Endothelial cell of umbilical vein (primary cell): Measurements from ENCODE around the gene CNTN5. TPM values are rescaled to one million over a fixed set of nuclear protein-coding genes. Genes with fewer than 3 reads are reported as not detected.

Experiments used
- BruUV-seq: library from RNA; stranded (reverse); fragments of 400-500 nt; replicated peaks from 2 replicates; lab custom pipeline; 2021; lab: Mats Ljungman, UMichigan
- CTCF ChIA-PET: fragments of 300-600, 350-600 bp; sonication (Branson Sonifier 250); formaldehyde crosslinking; loops from one replicate; lab custom pipeline; 2021; ENCODE audit warnings: antibody characterized with exemption, inconsistent platforms; lab: Charles Lee
- POLR2A ChIA-PET: fragments of 300-600, 350-600 bp; sonication (Branson Sonifier 250); formaldehyde crosslinking; loops from one replicate; lab custom pipeline; 2021; ENCODE audit warnings: antibody characterized with exemption, inconsistent platforms; lab: Charles Lee
- DNase-seq: peaks from one replicate; pipeline ENCODE4 v3.0.0-alpha.2; 2011; ENCODE audit warnings: low read depth, low spot score
- FAIRE-seq: peaks from 2 replicates; lab custom pipeline; 2011; peaks lifted over from hg19 to GRCh38; lab: Jason Lieb, UNC
- H2AFZ ChIP-seq: 2 replicates; pipeline ENCODE4 v1.6.0; 2012; ENCODE audit warnings: low read depth, low read length, control low read depth, inconsistent platforms
- H3K27ac ChIP-seq: 2 replicates; pipeline ENCODE4 v1.5.1; 2011; ENCODE audit warnings: low read depth, mild to moderate bottlenecking, control low read depth, low read length, moderate library complexity; ENCODE audit not compliant: insufficient read depth
- H3K27me3 ChIP-seq, 2 experiments: 2 replicates each; pipeline versions ENCODE4 v1.6.0 to v1.6.1; 2011; ENCODE audit warnings: low read length in 2 of 2, mixed read lengths in 1 of 2; ENCODE audit not compliant: control insufficient read depth in 2 of 2, insufficient read depth in 2 of 2
- H3K36me3 ChIP-seq, 2 experiments: 2 replicates in 1 of 2; 3 replicates in 1 of 2; pipeline ENCODE4 v1.5.1; 2011; ENCODE audit warnings: low read length in 2 of 2, mild to moderate bottlenecking in 1 of 2, moderate library complexity in 1 of 2; ENCODE audit not compliant: control insufficient read depth in 2 of 2, insufficient read depth in 2 of 2; ENCODE audit errors: extremely low read depth in 1 of 2
- H3K4me1 ChIP-seq: 3 replicates; pipeline ENCODE4 v1.5.1; 2011; ENCODE audit warnings: mild to moderate bottlenecking, low read length; ENCODE audit not compliant: control insufficient read depth, insufficient read depth; ENCODE audit errors: extremely low read depth
- H3K4me2 ChIP-seq: 2 replicates; pipeline ENCODE4 v1.6.1; 2011; ENCODE audit warnings: low read length, control low read depth, mixed read lengths; ENCODE audit not compliant: insufficient read depth
- H3K4me3 ChIP-seq, 3 experiments: fragments of 200-600 bp in 1 of 3; sonication (generic), shearing (Covaris generic) in 1 of 3; replicated peaks in 1 of 3; 2 replicates each; pipeline ENCODE4 v1.5.1; 2011 to 2016; ENCODE audit warnings: control low read depth in 3 of 3, low read length in 3 of 3, mild to moderate bottlenecking in 2 of 3, inconsistent platforms in 1 of 3, low read depth in 1 of 3, moderate library complexity in 1 of 3; ENCODE audit not compliant: insufficient read depth in 1 of 3
- H3K79me2 ChIP-seq: 2 replicates; pipeline ENCODE4 v1.6.0; 2012; ENCODE audit warnings: low read length, inconsistent platforms; ENCODE audit not compliant: control insufficient read depth, insufficient read depth
- H3K9ac ChIP-seq: replicated peaks from 2 replicates; pipeline ENCODE3; 2011; ENCODE audit warnings: low read length, control low read depth; ENCODE audit not compliant: insufficient read depth; ENCODE audit errors: extremely low read depth
- H3K9me1 ChIP-seq: replicated peaks from 3 replicates; pipeline ENCODE4 v1.6.0; 2011; ENCODE audit warnings: mild to moderate bottlenecking, low read length; ENCODE audit not compliant: control insufficient read depth, insufficient read depth; ENCODE audit errors: extremely low read depth
- H3K9me3 ChIP-seq: replicated peaks from 2 replicates; pipeline ENCODE4 v1.5.1; 2012; ENCODE audit warnings: low read length, inconsistent platforms; ENCODE audit not compliant: control insufficient read depth, insufficient read depth
- H4K20me1 ChIP-seq: replicated peaks from 2 replicates; pipeline ENCODE3; 2011; ENCODE audit warnings: mild to moderate bottlenecking, low read length; ENCODE audit not compliant: control insufficient read depth, insufficient read depth; ENCODE audit errors: extremely low read depth
- FOS ChIP-seq: IDR thresholded peaks from 2 replicates; pipeline ENCODE4 v1.6.1; 2011; ENCODE audit warnings: mild to moderate bottlenecking, low read length, moderate library complexity, borderline replicate concordance; ENCODE audit not compliant: insufficient read depth
- GATA2 ChIP-seq: IDR thresholded peaks from 2 replicates; pipeline ENCODE4 v1.7.0; 2011; ENCODE audit warnings: low read depth, mild to moderate bottlenecking, moderate library complexity, mixed read lengths, low read length; ENCODE audit not compliant: insufficient read length, insufficient read depth
- JUN ChIP-seq: IDR thresholded peaks from 2 replicates; pipeline ENCODE4 v1.6.1; 2011; ENCODE audit warnings: borderline replicate concordance, low read depth; ENCODE audit not compliant: insufficient read length, insufficient read depth
- MYC ChIP-seq: IDR thresholded peaks from one replicate; pipeline ENCODE4 v1.6.1; 2011; ENCODE audit warnings: mild to moderate bottlenecking, low read depth, low read length
- dilution Hi-C: fragments of 300-500 bp; cut with MboI; formaldehyde crosslinking; loops from one replicate; pipeline ENCODE4 v1.15.0; 2019; ENCODE audit warnings: low sequenced_read_pairs; ENCODE audit not compliant: extremely low pct_ligation_motif_present
- intact Hi-C: fragments of 100-400 bp; cut with micrococcal nuclease; formaldehyde crosslinking; loops from one replicate; pipeline ENCODE4 v1.10.0; 2022
- polyA plus RNA-seq, 4 experiments: library from polyadenylated mRNA; depleted of rRNA in 3 of 4; stranded (reverse) in 3 of 4; unstranded in 1 of 4; fragments of >200 nt; gene quantifications; 2 replicates each; pipeline versions ENCODE4 v1.2.1 to v1.2.3, GENCODE V29; 2011 to 2012; ENCODE audit warnings: missing spikeins in 1 of 4
- total RNA-seq: library from RNA; stranded (reverse); gene quantifications from 2 replicates; pipeline ENCODE4 v1.2.3, GENCODE V29; 2021
- TF ChIP-seq, protein P1 (sequence below), 2 donors: IDR thresholded peaks; 1 replicate in 1 of 2; 2 replicates in 1 of 2; pipeline ENCODE4 v1.5.1; 2011; ENCODE audit warnings: low read length in 2 of 2, mild to moderate bottlenecking in 2 of 2, moderate library complexity in 2 of 2, control low read depth in 1 of 2, inconsistent platforms in 1 of 2, low read depth in 1 of 2; ENCODE audit not compliant: insufficient read depth in 1 of 2; ENCODE audit errors: extremely low read depth in 1 of 2

Gene CNTN5
- total and polyA plus RNA-seq, 2 donors (not counting 3 experiments of a cell fraction or from before 2014, with no cell fraction given), result not detected

DNA sequence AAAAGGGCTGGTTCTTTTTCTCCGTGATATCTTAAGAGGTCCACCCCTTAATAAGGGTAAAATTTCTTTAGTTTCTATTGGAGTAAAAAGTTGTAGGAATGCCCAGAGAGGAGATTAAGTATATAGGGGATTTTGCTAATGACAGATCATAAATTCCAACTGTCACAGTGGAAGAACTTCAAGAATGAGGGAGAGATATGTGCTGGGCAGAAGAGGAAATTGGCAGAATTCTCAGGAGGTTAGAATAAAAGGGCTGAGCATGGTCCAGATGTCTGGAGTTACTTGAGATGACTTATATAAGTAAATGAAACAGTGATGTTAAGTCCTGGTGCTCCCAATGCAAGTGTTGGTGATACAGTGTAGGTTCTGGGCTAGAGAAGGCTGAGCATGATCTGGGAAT, 1248.8 kb downstream of the CNTN5 start:
- dilution Hi-C loops, result no loop called here
- intact Hi-C loops, result no loop called here

More for the DNA sequence above, 1248.8 kb downstream of the CNTN5 start:
- ChIA-PET CTCF (no interaction called here), POLR2A (no interaction called here)
- Histone ChIP-seq H2AFZ (no peak overlapping the region), H3K9ac (no peak overlapping the region), H3K36me3 (no peaks in the 10 kb centered on the region), H3K27ac (no peak overlapping the region), H3K79me2 (no peaks in the 10 kb centered on the region), H3K9me1 (no peaks in the 10 kb centered on the region), H3K4me2 (no peak overlapping the region), H4K20me1 (no peaks in the 10 kb centered on the region), H3K27me3 (no peaks in the 10 kb centered on the region), H3K9me3 (peaks cover 5% of the 10 kb centered on the region), H3K4me3 (no peak overlapping the region), H3K4me1 (no peaks in the 10 kb centered on the region)
- TF ChIP-seq JUN, result no peak
- no peak for TF ChIP-seq FOS
- no peak for TF ChIP-seq MYC
- TF ChIP-seq, protein P1, sequence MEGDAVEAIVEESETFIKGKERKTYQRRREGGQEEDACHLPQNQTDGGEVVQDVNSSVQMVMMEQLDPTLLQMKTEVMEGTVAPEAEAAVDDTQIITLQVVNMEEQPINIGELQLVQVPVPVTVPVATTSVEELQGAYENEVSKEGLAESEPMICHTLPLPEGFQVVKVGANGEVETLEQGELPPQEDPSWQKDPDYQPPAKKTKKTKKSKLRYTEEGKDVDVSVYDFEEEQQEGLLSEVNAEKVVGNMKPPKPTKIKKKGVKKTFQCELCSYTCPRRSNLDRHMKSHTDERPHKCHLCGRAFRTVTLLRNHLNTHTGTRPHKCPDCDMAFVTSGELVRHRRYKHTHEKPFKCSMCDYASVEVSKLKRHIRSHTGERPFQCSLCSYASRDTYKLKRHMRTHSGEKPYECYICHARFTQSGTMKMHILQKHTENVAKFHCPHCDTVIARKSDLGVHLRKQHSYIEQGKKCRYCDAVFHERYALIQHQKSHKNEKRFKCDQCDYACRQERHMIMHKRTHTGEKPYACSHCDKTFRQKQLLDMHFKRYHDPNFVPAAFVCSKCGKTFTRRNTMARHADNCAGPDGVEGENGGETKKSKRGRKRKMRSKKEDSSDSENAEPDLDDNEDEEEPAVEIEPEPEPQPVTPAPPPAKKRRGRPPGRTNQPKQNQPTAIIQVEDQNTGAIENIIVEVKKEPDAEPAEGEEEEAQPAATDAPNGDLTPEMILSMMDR (IDR thresholded peaks at IDR 0.05; ENCODE audit: extremely low read depth in 1 of 2, insufficient read depth in 1 of 2, low read depth in 1 of 2, low read length in 2 of 2), result no peak
- no peak for TF ChIP-seq GATA2
- DNase-seq (no peak), FAIRE-seq (no peak)
- no TSS peak for BruUV-seq
